Limb (tissue), 2 donors: Measurements from ENCODE around the gene AHNAK2.
A peak's percentile ranks its signal among the peaks of the same experiment; 100 is the strongest.

Experiments used
- DNase-seq, 2 donors: peaks; one replicate each; pipeline ENCODE4 v3.0.0-alpha.2; 2016; ENCODE audit errors: extremely low spot score in 2 of 2

AHNAK2 gene

DNA sequence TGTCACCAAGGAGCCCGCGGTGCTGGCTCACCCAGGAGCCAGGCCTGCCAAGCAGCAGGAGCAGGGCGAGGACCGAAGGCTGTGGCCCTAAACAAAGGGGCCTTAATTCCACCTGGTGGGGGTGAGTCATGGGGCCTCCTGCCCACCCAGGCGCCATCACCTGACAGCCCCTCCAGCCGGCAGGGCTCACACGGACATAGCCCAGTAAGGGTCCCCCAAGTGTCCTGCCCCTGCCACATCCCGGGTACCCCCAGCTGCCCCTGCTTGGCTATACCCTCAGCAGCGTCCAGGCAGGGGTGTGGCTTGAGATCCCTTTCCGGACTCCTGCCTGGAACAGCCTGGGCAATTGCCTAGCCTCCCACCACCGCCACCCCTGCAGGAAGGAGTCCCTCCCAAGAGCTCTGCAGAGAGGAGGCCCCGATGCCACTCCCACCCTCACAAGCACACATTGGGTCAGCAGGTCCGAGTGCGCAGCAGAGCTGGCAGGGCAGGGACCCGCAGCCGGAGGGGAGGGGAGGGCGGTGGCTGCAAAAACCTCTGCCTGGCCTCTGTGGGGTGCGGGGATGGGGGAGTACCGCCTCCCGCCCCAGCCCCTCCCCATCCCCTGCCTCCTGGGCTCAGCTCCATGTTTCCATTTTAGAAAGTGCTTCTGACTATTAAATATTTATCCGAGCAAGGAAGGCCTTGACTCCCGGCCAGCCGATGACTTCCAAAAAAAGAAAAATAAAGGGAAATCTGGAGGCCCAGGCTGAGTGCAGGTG, 4.6 kb downstream of the AHNAK2 start:
- DNase-seq, result peak; percentile 75 to 82

DNA sequence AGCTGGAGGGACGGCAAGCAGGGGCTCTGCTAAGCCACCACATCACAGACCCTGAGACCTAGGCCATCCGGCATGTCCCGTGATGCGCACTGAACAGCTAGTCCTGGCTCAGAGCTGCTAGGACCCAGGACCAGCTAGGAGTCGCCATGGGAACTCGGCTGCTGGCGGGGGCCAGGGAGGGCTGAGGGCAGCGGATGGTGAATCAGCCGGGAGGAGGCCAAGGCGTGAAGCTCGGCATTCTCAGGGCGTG, 5.1 kb downstream of the AHNAK2 start:
- DNase-seq, result peak in 1 of 2 donors; percentile 62

DNA sequence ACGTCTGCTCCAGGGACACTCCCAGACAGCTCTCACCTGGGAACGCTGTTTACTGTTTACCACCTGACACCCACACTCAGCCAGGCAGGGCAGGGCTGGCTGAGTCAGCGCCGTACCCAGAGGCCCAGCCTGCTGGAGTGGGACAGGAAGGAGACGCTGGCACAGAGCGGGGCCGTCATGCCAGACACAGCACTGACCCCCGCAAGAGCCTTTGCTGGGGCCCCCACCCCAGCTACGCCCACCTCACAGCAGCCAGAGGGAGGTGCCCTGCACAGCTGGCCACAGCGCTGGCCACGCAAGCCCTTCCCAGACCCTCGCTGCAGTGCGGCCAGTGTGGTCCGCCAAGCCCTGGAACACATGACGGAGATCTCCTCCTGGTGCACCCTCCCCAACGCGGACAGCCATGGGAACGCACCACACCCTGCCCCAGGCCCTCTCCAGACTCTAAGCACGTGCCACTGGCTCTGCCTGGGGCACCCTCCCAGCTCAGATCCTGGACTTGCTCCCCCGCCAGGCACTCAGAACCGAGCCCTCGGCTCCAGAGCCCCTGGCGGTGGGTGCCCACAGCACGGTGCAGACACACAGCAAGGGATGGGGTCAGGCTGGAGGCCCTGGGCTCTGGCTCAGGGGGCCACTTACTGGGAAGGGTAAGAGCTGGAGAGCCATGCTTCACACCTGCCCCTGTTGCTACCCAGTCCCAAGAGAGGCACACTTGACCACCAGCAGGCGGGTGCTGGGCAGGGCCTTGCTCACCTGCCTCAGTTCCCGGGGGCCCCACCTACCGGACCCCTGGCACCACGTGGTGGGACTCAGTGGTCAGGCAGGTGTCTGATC, 5.7 kb downstream of the AHNAK2 start:
- no peak for DNase-seq

DNA sequence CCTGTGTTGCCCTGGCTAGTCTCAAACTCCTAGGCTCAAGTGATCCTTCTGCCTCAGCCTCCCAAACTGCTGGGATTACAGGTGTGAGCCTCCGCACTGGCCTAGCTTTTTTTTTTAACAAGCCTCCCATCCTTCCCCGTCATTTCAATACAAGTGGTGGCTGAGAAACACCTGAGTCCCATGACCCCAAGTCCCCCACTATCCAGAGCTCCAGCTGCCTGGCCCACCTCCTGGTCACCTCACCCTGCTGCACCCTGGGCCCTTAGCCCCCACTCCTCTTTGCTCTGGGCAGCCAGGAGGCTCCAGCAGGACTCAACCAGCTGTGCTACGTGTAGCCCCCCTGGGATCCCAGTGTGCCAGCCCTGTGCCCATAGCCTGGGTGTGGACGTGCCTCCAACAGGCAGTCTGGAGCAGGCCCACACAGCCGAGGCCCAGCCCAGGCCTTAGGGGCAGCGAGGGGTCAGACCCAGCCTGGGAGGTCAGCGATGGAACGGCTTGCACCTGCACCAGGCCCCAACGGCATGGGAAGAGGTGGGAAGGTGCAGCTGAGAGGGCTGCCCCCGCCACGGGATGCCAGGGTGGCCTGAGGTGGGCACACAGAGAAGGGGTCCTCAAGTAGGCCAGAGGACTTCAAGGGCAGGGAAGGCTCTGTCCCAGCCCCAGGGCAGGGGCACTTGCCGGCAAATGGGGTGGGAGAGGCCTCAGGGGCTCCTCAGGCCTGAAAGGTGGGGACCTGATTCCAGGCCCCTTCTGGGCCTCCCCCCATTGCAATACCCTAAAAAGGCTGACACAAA, 6.5 kb downstream of the AHNAK2 start:
- DNase-seq, result no peak

DNA sequence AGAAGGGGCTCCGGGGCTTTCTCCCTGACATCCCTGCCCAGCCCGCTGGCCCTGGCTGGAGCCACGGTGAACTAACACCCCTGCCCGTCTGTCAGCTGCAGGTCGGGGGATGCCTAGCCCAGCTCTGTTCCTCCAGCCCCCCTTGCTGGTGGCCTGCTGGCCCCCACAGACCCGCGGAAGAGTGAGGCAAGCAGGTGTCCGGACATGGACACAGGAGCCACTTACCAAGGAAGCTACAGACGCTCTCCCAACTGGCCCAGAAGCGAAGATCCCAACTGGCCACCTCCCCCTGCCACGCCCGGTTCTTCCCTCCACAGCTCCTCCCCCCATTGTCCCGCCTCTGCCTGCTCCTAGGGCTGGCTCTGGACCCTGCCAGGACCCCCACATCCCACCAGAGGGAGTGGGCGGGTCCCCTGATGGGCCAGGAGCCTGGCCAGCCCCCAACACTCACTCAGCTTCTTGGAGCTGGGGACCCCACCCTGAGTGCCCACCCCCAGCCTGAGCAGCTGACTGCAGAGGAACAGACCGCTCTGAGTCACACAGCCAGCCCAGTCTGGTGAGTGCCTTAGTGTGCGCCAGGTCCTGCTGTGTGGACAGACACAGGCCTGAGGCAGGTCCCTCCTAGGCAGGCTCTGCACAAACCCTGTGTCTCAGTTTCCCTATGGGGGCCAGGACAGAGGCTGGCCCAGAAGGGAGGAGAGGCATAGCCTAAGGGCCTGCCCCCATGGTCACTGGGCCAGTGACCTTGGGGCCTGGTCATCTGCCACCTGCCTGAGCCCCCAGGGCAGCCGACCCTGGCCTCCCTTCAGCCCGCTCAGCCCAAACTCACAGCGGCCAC, 7.7 kb downstream of the AHNAK2 start:
- peak; percentile 48 to 49 for DNase-seq

DNA sequence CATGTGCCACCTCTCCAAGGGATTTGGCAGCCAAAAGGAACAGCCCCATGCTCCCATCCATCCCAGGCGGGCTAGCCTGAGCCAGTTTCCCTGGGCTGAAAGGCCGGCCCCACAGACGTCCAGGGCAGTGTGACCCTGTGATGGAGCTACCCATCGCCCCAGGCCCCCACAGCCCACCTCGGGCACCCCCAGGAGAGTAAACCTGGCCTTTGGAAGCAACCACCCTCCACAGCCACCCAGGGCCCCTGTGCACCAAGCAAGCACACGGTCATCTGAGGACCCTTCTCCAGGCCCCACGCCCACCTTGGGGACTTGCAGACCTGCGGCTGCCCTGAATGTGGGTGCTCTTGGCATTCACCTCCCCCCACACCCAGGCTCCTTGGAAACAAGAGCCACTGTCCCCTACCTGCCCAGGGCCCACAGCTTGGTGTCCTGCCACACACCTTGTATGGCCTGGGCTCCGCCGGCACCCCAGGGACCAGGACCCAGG, 8.4 kb downstream of the AHNAK2 start:
- DNase-seq, result no peak

DNA sequence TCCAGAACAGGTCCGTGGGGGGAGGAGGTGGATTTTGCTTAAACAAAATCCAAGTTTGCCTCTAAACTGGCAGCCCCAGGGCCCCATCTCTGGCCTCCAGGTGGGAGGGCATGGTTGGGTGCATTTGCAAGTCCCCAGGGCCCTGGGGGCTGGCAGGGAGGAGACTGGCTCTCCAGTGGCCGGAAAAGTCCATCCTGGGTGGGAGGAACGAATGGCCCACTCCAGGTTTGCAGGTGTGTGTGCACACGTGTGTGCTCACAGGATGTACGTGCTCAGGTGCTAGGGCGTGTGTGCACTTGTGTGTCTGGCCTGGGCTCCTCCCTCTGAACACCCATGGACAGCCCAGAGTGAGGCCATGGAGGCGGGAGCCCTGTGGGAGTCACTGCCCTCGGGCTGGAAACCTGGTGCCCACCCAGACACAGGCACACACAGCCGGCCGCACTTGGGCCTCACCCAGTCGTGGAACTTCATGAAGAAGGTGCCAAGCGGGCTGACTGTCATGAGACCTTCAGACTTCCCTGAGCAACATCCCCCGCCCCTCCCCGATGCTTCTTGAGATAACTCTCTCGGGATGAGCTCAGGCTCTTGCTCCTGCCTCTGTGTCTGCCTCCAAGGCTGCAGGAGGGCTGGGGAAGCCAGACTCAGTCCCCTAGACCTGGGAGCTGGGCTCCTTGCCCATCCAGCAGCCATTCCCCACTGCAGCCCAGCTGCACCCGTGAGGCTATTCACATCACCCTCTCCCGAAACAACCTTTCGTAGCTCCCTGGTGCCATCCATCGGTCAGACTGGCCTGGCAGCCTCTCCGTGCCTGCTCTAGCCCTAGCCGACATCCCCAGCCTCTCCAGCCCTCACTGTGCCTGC, 9.4 kb downstream of the AHNAK2 start:
- DNase-seq, result no peak

DNA sequence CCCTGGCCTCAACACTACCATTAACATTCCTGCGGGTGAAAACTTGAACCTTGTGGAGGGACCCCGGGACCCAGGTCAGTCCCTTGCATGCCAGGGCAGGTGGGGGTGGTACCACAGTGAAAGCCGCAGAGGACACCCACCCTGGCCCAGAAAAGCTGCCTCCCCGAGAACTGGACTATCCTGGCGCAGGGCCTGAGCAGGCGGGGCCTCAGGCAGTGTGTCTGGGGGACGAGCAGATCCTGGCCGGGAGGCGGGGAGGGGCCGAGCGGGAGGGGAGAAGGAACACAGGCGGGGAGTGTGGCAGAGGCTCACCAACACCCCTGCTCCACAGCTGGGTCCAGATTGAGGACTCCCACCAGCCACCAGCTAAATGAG, 10.0 kb downstream of the AHNAK2 start:
- DNase-seq, result peak; percentile 63 to 79

DNA sequence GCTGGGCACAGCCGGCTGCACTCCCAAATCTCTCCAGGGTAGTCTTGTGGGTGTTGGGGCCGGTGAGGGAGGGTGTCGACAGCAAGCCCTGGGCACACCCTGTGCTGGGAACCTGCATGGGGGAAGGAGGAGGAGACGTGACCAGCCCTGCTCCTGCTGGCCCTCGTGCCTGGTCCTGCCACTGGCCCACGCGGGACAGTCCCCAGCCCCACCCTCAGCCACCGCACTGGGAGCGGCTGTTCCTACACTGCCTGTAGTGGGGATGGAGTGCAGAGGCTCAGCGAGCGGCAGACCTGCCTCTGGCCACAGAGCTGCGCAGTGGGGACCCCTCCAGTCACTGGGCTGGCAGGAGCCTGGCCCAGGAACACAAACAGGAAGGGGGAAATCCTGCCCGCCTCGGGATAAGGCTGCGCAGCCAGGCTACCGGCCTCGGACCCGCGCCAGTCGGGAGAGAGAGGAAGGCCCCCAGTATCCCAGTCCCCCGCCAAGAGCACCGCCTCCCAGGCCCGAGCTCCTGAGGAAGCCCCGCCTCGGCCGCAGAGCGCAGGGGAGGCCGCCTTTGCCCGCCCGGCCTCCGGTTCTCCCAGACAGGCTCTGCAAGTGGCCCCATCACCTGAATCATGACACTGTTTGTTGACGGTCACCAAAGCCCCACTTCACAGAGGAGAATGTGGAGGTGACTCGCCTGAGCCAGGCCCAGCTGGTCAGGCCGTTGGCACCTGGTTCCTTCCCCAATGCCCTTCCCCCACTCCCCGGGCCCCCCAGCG, 10.6 kb downstream of the AHNAK2 start:
- peak; percentile 29 to 72 for DNase-seq

DNA sequence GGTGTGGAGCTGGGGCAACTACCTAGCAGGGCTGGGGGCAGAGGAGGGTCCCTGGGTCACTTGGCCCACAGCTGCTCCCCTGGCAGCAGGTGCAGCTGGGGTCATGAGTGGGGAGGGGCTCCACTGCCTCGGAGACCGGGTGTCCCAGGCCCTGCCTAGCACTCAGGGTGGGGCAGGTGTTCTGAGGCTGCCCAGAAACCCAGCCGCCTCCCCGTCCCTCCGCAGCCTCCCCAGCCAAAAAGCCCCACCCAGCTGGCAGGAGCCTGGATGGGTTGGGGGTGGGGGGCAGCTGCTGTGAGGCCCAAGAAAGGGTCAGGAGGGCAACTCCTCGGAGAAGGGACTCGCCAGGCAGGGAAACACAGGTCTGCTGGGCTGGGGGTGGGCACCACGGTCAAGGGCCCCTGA, 11.2 kb downstream of the AHNAK2 start:
- peak in 1 of 2 donors; percentile 47 for DNase-seq

DNA sequence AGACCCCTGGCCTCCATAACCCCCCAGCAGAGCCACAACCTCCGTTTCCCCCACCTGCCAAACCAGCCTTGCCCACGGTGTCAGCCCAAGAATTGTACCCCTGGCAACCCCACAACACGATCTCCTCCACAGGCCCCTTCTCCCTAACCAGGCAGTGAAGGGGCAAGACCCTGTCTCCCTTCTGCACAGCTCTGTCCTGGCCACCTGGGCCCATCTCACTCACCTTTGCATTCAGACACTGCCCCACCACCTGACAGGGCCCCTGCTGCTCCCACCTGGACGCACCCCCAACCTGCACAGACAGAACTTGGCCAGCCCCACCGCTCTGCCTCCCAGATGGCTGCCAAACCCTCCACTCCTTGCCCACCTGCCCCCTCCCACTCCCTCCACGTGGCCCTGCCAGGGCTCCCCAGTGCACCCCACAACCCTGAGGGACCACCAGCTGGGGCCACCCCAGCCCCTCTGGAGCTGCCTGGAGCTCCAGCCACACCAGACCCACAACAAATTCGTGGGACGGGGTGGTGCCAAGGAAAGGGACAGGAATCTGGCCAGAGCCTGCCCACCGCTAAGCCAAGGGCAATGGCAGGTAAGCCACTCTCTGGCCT, 11.8 kb downstream of the AHNAK2 start:
- no peak for DNase-seq

DNA sequence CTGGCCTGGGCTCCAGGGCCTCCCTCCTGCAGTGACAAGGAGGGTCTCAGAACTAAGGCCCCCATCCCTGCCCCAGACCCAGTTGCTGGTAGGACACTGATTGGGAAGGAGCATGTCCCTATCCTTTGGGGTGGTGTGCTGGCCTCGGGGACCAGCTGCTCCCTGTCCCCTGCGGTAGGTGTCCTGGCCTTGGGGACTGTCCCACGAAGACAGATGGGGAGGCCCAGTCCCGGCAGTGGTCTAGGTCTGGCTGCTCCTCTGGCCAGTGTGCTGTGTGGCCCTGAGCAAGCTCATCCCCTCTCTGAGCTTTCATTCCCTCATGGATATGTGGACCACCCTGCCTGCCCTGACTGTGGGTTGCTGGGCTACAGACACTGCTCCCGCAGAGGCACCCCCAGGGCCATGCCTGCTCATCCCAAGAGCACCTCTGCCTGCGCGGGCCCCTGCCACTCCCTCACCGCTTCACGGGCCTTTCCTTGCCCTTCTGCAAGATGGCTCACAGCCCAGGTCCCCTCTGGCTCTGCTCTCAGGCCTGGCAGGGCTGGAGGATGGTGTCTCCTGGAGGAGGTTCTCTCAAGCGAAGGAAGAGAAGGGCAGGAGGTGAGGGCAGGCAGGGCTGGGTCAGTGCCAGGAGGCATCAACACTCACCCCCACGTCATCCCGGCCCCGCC, 12.5 kb downstream of the AHNAK2 start:
- no peak for DNase-seq

DNA sequence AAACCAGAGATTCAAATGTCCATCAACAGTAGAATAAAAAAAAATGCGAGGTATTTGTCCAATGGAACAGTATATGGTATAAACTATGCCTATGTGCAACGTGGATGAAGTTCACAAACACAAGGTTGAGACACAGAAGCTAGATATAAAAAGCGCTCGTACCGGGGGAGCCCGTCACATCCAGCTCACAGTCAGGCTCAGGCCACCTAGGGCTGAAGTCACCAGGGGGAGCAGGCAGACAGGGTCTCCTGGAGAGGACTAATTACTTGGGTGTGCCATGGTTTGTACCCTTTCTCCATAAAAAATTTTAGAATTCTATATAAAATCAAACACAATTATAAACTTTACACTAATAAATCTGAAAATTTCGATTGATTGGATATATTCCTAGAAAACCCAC, 13.6 kb downstream of the AHNAK2 start:
- DNase-seq, result no peak

DNA sequence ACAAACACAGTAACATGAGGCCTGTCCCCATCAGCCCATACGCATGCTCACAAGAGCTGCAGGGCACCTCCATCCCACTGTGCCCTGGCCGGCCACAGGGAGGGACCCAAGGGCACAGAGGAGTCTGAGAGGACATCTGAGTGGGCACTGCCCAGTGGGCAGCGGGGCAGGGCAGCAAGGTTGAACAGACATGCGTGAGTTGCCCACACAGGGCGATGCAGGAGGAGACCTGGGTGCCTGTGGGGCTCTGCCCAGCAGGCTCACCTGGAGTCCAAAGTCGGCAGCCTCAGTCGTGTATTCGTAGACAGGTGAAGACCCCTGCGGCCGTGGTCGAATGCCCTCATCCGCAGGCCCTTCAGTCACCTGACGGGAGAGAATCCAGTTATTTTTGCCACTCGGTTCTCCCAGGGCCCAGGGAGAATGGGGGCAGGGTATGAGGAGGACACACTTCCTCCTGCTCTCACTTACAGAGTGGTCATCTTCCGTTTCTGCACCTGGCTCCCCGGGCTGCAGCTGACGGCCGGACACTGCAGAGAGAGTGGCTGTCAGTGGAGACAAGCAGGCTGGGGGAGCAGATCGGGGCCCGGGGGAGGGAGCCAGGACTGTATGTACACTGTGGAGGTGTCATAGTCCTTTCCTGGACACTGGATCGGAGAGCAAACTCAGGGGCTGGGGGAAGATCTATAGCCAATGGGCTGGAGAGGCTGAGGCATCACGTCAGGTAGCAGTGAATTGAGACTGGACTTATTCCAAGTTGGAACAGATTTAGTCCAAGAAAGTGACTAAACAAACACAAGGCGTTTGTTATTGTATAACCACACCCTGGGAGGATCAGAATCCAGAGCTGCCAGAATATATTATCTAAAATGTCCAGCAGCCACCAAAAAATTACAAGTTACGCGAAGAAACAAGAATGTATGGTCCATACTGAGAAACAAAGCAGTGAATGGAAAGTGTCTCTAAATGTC, 20.7 kb downstream of the AHNAK2 start:
- no peak for DNase-seq

DNA sequence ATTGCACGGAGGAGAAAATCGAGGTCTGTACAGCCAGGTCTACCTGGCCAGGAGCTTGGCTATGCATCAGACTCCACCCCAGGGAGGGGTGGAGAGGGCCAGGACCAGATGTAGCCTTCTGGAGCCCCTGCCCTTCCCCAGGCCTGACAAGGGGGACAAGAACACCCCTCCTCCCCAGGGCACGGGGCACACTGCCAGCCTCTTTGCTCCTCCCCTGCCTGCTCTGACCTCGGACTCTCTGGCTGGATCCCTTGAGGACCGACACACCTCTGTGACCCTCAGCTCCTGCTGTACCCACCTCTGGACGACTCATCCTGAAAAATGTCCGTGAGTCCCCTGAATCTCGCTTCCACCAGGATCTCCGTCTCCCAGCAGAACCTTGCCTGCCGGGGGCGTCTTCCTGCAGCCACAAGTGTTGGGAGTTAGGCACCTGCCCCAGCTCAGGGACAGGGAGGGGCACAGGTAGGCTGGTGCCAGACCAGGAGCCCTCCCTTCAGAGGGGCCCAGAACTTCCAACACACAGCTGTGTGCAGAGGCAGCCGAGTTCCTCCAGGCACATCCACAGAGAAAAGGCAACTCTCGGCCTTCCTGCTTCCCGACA, 21.8 kb downstream of the AHNAK2 start:
- DNase-seq, result no peak

DNA sequence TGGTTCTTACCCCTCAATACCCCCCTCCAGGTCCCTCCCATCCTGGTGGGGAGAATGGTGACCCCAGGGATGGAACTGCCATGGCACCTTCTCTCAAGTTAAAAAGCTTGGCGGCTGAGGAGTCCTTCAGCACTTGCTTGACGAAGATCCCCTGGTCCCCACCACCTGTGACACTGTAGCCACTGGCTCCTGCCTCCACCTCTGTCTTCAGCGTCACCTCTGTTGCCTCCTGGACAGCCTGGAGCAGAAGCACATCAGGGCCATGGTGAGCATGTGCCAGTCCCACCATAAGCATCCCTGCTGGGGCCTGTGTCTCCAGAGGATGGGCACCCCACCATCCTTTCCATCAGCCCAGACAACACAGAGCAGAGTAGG, 22.8 kb downstream of the AHNAK2 start:
- DNase-seq, result no peak

DNA sequence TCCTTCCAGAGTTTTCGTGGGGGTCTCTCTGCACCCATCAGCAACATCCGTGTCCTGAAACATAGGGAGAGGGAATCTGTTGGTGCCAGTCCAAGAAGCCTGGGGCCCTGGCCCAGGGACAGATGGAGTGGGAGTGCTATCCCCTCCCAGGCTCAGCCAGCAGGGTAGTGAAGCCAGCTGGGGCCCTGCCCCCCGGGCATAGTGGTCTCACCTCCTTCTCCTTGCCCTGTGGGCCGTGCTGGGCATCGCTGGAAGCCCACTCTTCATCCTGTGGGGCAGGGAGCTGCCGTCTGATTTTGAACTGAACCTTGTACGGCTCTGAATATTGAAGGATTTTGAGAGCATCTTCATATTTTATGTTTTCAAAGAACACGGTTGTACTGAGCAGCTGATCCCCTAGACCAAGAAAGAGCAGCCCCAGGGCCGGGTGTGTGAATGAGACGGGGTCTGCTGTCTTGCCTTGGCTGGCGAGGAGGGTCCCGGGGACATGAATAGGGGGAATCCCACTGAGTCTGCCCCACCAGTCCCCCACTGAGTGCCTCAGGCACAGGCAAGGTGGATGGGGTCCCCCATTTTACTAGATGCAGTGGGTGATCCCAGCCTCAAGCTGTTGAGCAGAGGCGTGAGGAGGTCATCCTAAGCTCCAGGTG, 23.3 kb downstream of the AHNAK2 start:
- no peak for DNase-seq
